Activated naive CD4-positive, alpha-beta T cell (primary cell): ENCODE measurements around the gene LEPROT.

ENCODE experiments used
- DNase-seq, 4 experiments: peaks; one replicate each; lab custom pipeline; 2025; lab: John Stamatoyannopoulos, UW

The LEPROT gene

GRCh38 chr1:65477414-65478378, 57.2 kb downstream of the LEPROT start:
- no peak for DNase-seq

DNA sequence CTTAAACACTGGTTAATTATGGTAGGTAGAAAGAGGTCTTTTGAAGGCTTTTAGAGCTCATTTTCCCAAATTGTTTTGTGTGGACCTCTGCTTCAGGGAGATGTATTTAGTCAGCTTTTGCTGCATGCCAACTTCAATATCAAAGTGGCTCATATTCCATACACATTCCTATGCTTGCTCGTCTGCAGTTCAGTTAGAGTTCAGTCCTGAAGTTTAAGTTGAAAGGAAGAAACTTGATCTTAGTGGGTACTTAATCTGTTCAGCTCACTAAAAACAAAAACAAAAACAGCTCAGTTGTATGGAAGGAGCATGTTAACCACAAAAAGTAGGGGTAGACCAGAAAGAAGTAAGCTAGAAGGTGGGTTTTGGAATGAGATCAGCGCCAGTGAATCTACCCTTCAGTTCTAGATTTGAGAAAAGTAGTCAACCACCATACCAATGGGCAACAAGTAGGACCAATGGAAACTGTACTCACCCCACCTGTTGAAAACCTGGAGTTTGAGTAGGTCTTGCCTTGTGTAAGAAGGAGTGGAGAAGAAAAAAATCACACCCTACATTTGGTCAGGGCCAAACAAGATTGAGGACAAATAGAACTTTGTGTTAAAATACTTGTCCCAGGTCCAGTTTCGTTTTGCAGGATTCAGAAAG, 58.0 kb downstream of the LEPROT start:
- DNase-seq = no peak

DNA sequence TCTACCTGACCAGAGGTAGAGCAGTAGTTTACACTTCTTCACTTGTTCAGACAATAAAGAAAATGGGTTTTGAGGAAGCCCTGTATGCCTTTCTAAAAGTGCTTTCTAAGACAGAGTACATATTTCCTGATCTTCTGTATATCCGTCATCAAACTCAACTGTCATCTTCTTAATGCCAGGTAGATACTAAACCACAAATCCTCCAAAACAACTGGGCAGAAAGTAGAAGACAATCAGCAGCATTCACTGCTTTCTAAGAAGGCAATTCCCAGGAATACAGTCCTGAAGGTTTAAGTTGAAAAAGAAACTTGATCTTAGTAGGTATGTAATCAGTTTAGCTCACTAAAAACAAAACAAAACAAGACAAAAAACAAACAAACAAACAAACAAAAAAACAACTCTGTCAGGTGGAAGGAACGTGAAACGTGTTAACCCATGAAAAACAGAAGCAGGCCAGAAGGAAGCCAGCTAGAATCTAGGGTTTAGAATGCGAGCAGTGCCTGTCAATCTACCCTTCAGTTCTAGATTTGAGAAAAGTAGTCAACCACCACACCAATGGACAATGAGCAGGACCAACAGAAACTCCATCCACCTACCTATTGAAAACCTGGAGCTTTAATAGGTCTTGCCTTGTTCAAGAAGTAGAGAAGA, 59.2 kb downstream of the LEPROT start:
- no peak for DNase-seq

DNA sequence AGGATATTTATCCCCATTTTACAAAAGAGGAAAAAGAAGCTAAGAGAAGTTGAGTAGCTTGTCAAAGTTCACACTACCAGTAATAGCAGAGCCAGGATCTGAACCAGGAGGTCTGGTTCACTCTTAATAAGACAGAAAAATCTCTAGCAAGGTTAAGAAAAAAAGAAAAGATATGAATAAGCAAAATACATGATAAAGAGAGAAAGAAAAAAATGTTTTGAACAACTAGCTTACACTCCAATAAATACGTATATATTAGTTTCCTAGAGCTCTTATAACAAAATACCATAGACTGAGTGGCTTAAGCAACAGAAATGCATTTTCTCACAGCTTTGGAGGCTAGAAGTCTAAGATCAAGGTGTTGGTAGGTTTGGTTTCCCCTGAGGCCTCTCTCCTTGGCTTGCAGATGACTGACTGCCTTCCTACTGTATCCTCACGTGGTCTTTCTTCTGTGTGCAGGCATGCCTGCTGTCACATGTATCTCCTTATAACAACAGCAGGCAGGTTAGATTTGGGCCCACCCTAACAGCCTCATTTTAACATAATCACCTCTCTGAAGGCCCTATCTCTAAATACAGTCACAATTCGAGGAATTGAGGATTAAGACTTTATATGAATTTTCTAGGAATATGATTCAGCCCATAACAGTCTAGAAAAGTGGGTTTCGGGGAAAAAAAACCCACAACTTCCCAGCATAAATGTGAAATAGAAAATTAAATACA, 60.4 kb downstream of the LEPROT start:
- DNase-seq = no peak

DNA sequence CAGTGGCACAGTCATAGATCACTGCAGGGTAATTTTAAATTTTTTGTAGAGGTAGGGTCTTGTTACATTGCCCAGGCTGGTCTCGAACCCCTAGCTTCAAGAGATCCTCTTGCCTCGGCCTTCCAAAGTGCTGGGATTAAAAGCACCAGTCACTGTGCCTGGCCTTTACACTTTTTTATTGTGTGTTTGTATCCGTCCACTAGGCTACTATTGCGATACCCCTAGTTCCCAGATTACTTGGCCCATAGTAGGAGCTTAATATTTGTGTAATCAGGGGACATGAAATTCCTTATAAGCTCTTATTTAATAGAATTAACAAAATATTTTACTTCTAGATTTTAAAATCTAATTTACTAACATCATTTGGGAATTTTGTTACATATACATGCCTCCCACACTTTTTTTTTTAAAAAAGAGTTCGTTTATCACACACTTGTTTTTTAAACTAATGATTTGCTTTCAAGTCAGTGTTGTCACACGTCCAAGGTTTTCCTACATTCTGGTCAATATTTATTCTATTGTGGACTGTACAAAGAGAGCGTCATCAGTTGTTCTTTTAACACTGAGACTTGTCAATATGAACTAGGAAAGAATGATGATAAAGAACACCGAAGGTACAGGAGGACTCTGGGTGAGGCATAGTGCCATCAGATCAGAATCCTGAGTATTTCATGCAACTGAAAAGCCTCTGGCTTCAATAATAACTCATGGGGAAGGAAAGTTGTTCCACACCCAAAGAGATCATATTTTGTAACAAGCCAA, 63.7 kb downstream of the LEPROT start:
- no peak for DNase-seq
